Neural progenitor cell (in vitro differentiated cells): Measurements from ENCODE around the gene PTPN18.

Source experiments
- CTCF ChIP-seq: fragments of 200-600 bp; sonication (generic); IDR thresholded peaks from 2 replicates; pipeline ENCODE4 v1.5.1; 2017; ENCODE audit warnings: antibody characterized with exemption, mild to moderate bottlenecking
- EZH2 ChIP-seq: fragments of 200-600 bp; sonication (generic); IDR thresholded peaks from 2 replicates; pipeline ENCODE4 v1.6.1; 2017; ENCODE audit warnings: antibody characterized with exemption, mild to moderate bottlenecking, moderate library complexity
- EZH2phosphoT487 ChIP-seq: fragments of 200-600 bp; sonication (generic); IDR thresholded peaks from 2 replicates; pipeline ENCODE4 v1.6.1; 2017; ENCODE audit warnings: antibody characterized with exemption

DNA sequence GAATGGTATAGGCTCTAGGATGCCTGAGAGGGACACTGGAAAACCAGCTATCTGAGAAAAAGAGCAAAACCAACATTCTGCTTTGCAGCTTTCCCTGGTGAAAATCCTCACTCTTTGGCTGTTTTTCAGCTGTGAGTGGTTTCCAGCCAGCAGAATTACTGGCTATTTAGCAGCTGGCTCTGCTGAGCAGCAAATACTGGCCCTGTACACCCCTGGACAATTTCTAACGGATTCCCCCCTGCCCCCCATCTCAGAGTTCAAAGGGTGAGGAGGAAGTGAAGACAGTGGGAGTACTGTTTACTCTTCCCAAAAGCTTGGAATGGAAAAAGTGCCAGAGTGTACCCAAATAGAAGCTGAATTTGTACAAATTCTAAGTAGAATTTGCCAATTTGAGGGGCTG, 39.3 kb upstream of the PTPN18 start:
- TF ChIP-seq CTCF = no peak
- no peak for TF ChIP-seq EZH2
- TF ChIP-seq EZH2phosphoT487 = no peak
